Activated T-cell treated with anti-CD3 and anti-CD28 coated beads for 1 hour (primary cell): ENCODE data around the gene NEUROD1.

Source experiments
- DNase-seq: peaks from one replicate; pipeline ENCODE4 v3.0.0-alpha.2; 2020; ENCODE audit warnings: low read depth

Gene NEUROD1

DNA sequence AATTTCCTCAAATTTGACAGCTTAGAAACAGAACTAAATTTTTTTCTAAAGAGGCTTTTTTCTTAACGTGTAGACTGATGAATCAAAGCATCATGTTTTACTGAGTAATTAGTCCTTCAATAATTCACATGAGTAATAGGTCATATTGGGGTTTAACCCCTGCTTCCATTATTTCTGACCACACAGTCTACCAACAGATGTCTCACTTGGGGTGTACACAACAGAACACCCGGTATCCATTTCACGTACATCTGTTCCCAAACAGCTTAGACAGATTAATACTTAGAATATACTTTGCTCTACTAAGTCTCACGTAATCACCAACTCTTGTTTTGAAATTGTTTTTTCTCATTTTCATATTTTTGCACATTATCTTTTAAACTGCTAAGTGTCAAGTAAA lies 38.2 kb downstream of the NEUROD1 start:
- no peak for DNase-seq

DNA sequence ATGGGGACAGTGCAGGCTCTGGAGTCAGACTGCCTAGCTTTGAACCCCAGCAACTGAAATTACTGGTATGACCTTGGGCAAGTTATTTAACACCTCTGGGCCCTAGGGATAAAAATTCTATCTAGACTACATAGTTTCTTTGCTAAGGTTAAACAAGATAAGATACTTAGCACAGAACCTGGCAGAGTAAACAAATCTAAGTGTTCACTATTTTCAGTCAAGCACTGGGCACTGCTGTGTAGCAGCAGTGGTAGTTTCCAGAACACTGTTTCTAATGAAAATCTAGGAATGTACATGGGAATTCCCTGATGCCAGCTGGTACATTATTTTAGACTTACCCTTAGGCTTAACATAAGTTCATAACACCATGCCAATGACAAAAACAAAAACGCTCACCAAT lies 40.6 kb downstream of the NEUROD1 start:
- DNase-seq: no peak

DNA sequence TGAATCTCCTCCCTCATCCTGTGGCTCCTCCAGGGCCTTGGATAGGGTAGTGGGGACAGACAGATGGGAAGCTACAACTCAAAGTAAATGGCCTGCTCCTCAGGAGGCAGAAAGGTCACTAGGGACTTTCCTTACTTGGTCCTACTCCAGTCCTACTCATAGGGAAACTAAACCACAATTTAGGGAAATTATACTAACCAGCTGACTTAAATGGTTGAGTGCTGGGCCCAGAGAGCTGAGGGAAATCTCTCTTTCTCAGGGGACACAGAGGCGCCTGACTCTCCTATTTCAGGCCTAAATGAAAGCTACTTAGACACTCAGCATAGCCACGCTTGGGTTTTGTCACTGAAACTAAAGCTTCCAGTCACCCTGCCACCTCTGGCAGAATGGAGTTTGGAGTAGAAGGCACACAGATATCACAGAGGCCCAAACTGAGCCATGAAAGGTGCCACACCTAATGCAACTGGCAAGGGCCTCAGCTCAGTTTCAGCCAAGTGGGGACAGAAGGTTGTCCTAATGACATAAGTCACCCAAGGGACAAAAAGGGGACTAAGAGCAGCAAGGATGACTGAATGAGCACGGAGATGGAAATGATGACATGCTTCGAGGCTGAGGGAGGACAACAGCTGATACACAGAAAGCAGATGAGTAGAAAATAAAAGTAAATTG lies 47.5 kb downstream of the NEUROD1 start:
- no peak for DNase-seq

DNA sequence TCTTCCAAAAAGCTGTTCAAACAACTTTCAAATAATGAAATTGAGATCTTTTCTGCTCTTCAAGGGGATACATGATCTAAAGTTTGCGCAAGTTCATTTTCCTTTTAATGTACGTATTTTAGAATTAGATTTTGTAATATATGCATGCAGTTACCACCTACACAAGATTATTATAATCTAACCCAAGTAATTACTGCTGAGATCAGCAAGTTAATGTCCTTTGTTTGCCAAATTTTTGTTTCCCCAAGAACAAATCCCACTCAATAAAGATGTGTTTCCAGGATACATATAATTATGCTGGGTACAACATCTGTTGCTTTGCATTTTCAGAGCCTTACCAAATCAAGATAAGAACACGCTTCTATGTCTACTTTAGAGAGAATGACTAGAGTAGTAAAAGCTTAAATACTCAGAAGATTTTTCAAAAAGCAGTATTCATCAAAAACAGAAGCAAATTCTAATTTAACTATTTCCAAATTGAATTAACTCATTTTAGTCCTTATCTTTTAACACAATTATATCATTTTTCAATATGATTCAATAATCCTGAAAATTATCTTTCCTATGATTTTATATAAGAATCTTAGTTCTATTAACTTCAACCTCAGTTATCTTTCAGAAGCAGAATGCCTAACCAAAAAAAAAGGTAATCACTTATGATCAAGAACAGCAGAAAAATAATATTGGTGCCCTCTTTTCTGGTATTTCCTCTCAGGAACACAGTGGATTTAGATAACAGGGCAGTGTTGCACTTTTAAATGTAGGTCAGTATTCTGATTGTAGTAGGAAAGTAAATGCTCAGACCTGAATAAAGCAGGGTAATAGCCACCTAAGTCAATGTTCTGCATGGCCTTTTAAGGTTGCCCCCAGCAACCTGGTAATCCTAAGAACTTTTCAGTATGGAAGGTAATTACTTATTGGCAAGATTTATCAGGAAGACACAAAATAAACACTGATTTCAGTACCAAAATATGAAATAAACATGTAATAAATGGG lies 51.4 kb downstream of the NEUROD1 start:
- DNase-seq: no peak

DNA sequence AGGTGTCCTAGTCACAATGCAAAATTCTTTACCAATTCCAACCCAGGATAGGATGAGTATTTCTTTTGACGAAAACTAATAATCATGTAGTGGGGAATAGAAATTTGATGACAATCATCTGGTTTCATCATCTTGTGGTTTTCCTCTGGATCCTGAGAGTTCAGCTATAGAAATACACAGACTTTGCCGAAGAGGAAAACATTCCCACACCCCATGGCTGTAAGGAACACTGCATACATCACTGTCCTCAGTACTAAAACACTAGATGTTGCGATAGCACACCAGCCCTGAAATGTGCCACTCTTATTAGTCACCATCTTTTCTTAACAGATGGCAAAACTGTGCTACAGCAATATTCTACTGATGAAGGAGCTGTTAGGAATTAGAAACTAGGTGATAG lies 52.8 kb downstream of the NEUROD1 start:
- DNase-seq: no peak

DNA sequence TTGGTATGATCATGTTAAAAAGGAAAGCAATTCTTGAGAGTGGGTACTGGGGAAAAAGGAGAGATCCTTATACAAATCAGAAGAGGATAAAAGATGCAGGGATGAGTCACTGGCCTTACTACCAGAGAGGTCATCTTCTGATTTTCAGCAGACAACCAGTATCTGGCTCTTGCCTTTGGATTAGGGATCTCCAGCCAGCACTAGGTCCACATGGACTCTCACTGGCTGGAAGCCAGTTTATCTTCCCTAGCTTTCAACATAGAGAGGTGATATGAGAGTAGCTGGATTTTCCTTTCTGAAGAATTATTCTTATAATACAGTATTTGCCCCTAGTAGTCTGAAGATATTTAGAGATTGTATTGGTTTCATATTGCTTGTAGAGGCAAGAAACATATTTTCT lies 53.6 kb downstream of the NEUROD1 start:
- no peak for DNase-seq
